ENCODE data around the gene CCDC77. TPM values are rescaled to one million over a fixed set of nuclear protein-coding genes. Genes with fewer than 3 reads are reported as not detected.
"Not testable (repeated sequence)": the region's sequence is repeated elsewhere in the genome, so short reads cannot be mapped to it uniquely, and the experiment has no call there.

CCDC77 gene
- total RNA-seq, 1 experiment from 2014 or later: 20.4 TPM

GRCh38 chr12:366820-367219 is 34.6 kb upstream of the CCDC77 start:
- H3K9me3 ChIP-seq (ENCODE audit: insufficient read depth, low read depth): peaks cover 7% of the 10 kb centered on the region

GRCh38 chr12:367972-368371 is 33.5 kb upstream of the CCDC77 start:
- ChIA-PET POLR2A (ENCODE audit: unreplicated experiment) (no interaction called here), CTCF (no interaction called here)
- TF ChIP-seq EZH2 (IDR thresholded peaks at IDR 0.05; ENCODE audit: low read depth): no peak
- intact Hi-C loops (cut with micrococcal nuclease; ENCODE audit: unreplicated experiment): no loop called here
- Histone ChIP-seq H3K9me3 (ENCODE audit: insufficient read depth, low read depth) (peaks cover 7% of the 10 kb centered on the region), H3K4me3 (no peak overlapping the region), H3F3A (ENCODE audit: insufficient read depth, low read depth) (no peaks in the 10 kb centered on the region), H3K27me3 (ENCODE audit: insufficient read depth, low read depth) (no peaks in the 10 kb centered on the region), H3K27ac (no peak overlapping the region), H2AFZ (no peak overlapping the region), H4K20me1 (ENCODE audit: insufficient read depth) (peaks cover 9% of the 10 kb centered on the region), H3K9me2 (ENCODE audit: insufficient read depth) (no peaks in the 10 kb centered on the region), H3K36me3 (ENCODE audit: low read depth) (peaks cover 55% of the 10 kb centered on the region), H3K4me2 (no peak overlapping the region), H3K79me2 (ENCODE audit: low read depth) (no peaks in the 10 kb centered on the region), H3K4me1 (replicated peaks; ENCODE audit: insufficient read depth) (no peaks in the 10 kb centered on the region)
- BruUV-seq (replicated peaks): no TSS peak
- no peak for DNase-seq

More at GRCh38 chr12:366820-367219, 34.6 kb upstream of the CCDC77 start:
- Histone ChIP-seq H3K4me1 (replicated peaks; ENCODE audit: insufficient read depth) (no peaks in the 10 kb centered on the region), H3F3A (ENCODE audit: insufficient read depth, low read depth) (no peaks in the 10 kb centered on the region), H3K4me3 (no peak overlapping the region), H3K36me3 (ENCODE audit: low read depth) (peaks cover 66% of the 10 kb centered on the region), H2AFZ (no peak overlapping the region), H3K79me2 (ENCODE audit: low read depth) (no peaks in the 10 kb centered on the region), H3K27me3 (ENCODE audit: insufficient read depth, low read depth) (no peaks in the 10 kb centered on the region), H3K9me2 (ENCODE audit: insufficient read depth) (no peaks in the 10 kb centered on the region), H4K20me1 (ENCODE audit: insufficient read depth) (peaks cover 9% of the 10 kb centered on the region), H3K4me2 (no peak overlapping the region), H3K27ac (no peak overlapping the region)
- no peak for DNase-seq
- ChIA-PET POLR2A (ENCODE audit: unreplicated experiment) (no interaction called here), CTCF (no interaction called here)
- no peak for TF ChIP-seq CTCF (conservative IDR thresholded peaks at IDR 0.05)
- no peak for TF ChIP-seq EZH2 (IDR thresholded peaks at IDR 0.05; ENCODE audit: low read depth)
- intact Hi-C loops (cut with micrococcal nuclease; ENCODE audit: unreplicated experiment): no loop called here
- BruUV-seq (replicated peaks): no TSS peak

DNA sequence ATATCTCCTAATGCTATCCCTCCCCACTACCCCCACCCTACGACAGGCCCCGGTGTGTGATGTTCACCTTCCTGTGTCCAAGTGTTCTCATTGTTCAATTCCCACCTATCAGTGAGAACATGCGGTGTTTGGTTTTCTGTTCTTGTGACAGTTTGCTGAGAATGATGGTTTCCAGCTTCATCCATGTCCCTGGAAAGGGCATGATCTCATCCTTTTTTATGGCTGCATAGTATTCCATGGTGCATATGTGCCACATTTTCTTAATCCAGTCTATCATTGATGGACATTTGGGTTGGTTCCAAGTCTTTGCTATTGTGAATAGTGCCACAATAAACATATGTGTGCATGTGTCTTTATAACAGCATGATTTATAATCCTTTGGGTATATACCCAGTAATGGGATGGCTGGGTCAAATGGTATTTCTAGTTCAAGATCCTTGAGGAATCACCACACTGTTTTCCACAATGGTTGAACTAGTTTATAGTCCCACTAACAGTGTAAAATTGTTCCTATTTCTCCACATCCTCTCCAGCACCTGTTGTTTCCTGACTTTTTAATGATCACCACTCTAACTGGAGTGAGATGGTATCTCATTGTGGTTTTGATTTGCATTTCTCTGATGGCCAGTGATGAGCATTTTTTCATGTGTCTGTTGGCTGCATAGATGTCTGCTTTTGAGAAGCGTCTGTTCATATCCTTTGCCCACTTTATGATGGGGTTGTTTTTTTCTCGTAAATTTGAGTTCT is 30.5 kb upstream of the CCDC77 start:
- H3K9me2 ChIP-seq (ENCODE audit: insufficient read depth); H3K4me2 ChIP-seq; CTCF ChIA-PET; BruUV-seq (replicated peaks); H3K27me3 ChIP-seq (ENCODE audit: insufficient read depth, low read depth); H3K27ac ChIP-seq; H3K9me3 ChIP-seq (ENCODE audit: insufficient read depth, low read depth); H2AFZ ChIP-seq; H3K79me2 ChIP-seq (ENCODE audit: low read depth); DNase-seq; H3K4me3 ChIP-seq; H3F3A ChIP-seq (ENCODE audit: insufficient read depth, low read depth); POLR2A ChIA-PET (ENCODE audit: unreplicated experiment); H3K4me1 ChIP-seq (replicated peaks; ENCODE audit: insufficient read depth); H4K20me1 ChIP-seq (ENCODE audit: insufficient read depth); intact Hi-C loops (cut with micrococcal nuclease; ENCODE audit: unreplicated experiment): not testable (repeated sequence)
- peaks cover 38% of the 10 kb centered on the region for H3K36me3 ChIP-seq (ENCODE audit: low read depth)

- ChIA-PET CTCF (no interaction called here), POLR2A (ENCODE audit: unreplicated experiment) (interaction anchor here (0.6 to 0.7 kb wide), 2 partner anchors 31 to 112 kb away, joined by 3 read pairs; no protein-coding TSS in a partner anchor)
- no peak for TF ChIP-seq EZH2 (IDR thresholded peaks at IDR 0.05; ENCODE audit: low read depth)
- TF ChIP-seq CTCF (conservative IDR thresholded peaks at IDR 0.05): no peak
- Histone ChIP-seq H3F3A (ENCODE audit: insufficient read depth, low read depth) (peaks cover 4% of the 10 kb centered on the region), H3K27ac (no peak overlapping the region), H3K36me3 (ENCODE audit: low read depth) (peaks cover 43% of the 10 kb centered on the region), H2AFZ (no peak overlapping the region), H3K27me3 (ENCODE audit: insufficient read depth, low read depth) (no peaks in the 10 kb centered on the region), H3K79me2 (ENCODE audit: low read depth) (peaks cover 55% of the 10 kb centered on the region), H3K4me3 (peak overlapping the region; percentile 88), H3K4me1 (replicated peaks; ENCODE audit: insufficient read depth) (peaks cover 25% of the 10 kb centered on the region), H4K20me1 (ENCODE audit: insufficient read depth) (peaks cover 43% of the 10 kb centered on the region), H3K4me2 (peak overlapping the region; percentile 89), H3K9me3 (ENCODE audit: insufficient read depth, low read depth) (no peaks in the 10 kb centered on the region), H3K9me2 (ENCODE audit: insufficient read depth) (no peaks in the 10 kb centered on the region)
- intact Hi-C loops (cut with micrococcal nuclease; ENCODE audit: unreplicated experiment): no loop called here
- DNase-seq: no peak
- BruUV-seq (replicated peaks): TSS peak; percentile 1
Observed at GRCh38 chr12:386651-387050, 14.8 kb upstream of the CCDC77 start.
